Esophagus muscularis mucosa (tissue), 4 donors: ENCODE measurements around the gene STON2.

ENCODE experiments used
- CTCF ChIP-seq, 3 experiments: fragments of 200-600 bp in 2 of 3; fragments of 450-650 bp in 1 of 3; sonication (generic) in 2 of 3; IDR thresholded peaks; one replicate each; pipeline ENCODE4 v1.5.1; 2017 to 2019; ENCODE audit warnings: antibody characterized with exemption in 3 of 3, mild to moderate bottlenecking in 2 of 3, moderate library complexity in 1 of 3
- EP300 ChIP-seq: sonication (generic); formaldehyde crosslinking; IDR thresholded peaks from one replicate; pipeline ENCODE4 v1.6.1; 2017; ENCODE audit warnings: antibody characterized with exemption
- POLR2A ChIP-seq: fragments of 450-650 bp; IDR thresholded peaks from one replicate; pipeline ENCODE4 v1.6.1; 2017; ENCODE audit warnings: antibody characterized with exemption, moderate library complexity, mild to moderate bottlenecking, low read depth
- POLR2AphosphoS5 ChIP-seq, 2 donors: sonication (generic); formaldehyde crosslinking; IDR thresholded peaks; one replicate each; pipeline ENCODE4 v1.6.1; 2017; ENCODE audit warnings: antibody characterized with exemption in 2 of 2

GRCh38 chr14:81382517-81383225 is 17.5 kb downstream of the STON2 start:
- TF ChIP-seq CTCF (IDR thresholded peaks at IDR 0.05), result no peak
- TF ChIP-seq POLR2A, result no peak
- no peak for TF ChIP-seq EP300
- no peak for TF ChIP-seq POLR2AphosphoS5 (IDR thresholded peaks at IDR 0.05)
